ENCODE data around the gene H2AZ1.

DNA sequence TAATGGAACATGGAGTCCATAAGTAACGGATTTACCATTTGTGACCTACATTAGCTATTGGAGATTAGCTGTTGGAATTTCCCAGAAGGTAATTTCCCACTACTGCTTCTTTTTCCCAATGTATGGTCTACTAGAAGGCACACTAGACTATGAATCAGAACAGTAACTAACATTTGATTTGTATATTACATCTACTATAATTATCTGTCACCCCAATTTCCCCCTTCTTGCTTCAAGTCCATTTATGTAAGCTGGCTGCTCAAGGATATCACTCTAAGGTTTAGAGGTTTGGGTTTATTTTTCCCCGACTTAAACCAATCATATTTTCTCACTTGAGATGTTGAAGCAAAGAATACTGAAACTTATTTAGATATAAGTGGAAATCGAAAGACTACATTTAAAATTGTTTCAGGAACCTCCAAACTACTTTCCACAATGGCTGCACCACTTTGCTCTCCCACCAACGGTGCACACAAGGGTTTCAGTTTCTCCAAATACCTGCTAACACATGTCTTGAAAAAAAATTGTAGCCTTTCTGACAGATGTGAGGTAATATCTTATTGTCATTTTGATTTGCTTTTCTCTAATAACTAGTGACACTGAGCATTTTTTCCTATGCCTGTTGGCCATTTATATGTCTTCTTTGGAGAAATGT, 33.3 kb upstream of the H2AZ1 start:
- TF ChIP-seq CTCF (conservative IDR thresholded peaks at IDR 0.05; ENCODE audit: low read length) (no peak), EZH2phosphoT487 (IDR thresholded peaks at IDR 0.05; ENCODE audit: borderline replicate concordance) (no peak)
